Muscle layer of colon (tissue), 2 donors: ENCODE measurements around the gene FOXL2.
A peak's percentile ranks its signal among the peaks of the same experiment; 100 is the strongest.

Source experiments
- H3K27ac ChIP-seq: one replicate; pipeline ENCODE4 v1.7.0; 2013; ENCODE audit warnings: low read depth, mild to moderate bottlenecking, low read length, moderate library complexity
- H3K27me3 ChIP-seq, 2 donors: one replicate each; pipeline ENCODE4 v1.7.0; 2013; ENCODE audit warnings: low read length in 2 of 2, mild to moderate bottlenecking in 2 of 2; ENCODE audit not compliant: insufficient read depth in 2 of 2, control insufficient read depth in 1 of 2
- H3K36me3 ChIP-seq: one replicate; pipeline ENCODE4 v1.7.0; 2013; ENCODE audit warnings: mild to moderate bottlenecking, low read length; ENCODE audit not compliant: insufficient read depth
- H3K4me1 ChIP-seq: one replicate; pipeline ENCODE4 v1.7.0; 2013; ENCODE audit warnings: mild to moderate bottlenecking, low read length; ENCODE audit not compliant: insufficient read depth
- H3K4me3 ChIP-seq, 2 donors: one replicate each; pipeline ENCODE4 v1.7.0; 2013; ENCODE audit warnings: low read length in 2 of 2, low read depth in 1 of 2, mild to moderate bottlenecking in 1 of 2, moderate library complexity in 1 of 2
- H3K9ac ChIP-seq: one replicate; pipeline ENCODE4 v1.7.0; 2013; ENCODE audit warnings: low read length
- H3K9me3 ChIP-seq: one replicate; pipeline ENCODE4 v1.7.0; 2013; ENCODE audit warnings: mild to moderate bottlenecking, low read length
- donor health status: abdominal sarcoma.
- donor health status: Adenocarcinoma of cecum.

FOXL2 gene

GRCh38 chr3:138962854-138963560 is 16.1 kb upstream of the FOXL2 start:
- Histone ChIP-seq H3K27ac (no peak overlapping the region), H3K4me1 (no peaks in the 10 kb centered on the region), H3K4me3 (no peak overlapping the region), H3K9ac (no peak overlapping the region), H3K9me3 (peaks cover 8% of the 10 kb centered on the region), H3K36me3 (no peaks in the 10 kb centered on the region), H3K27me3 (peaks cover 0 to 28% of the 10 kb centered on the region in 2 donors)

GRCh38 chr3:138960417-138960852 is 13.5 kb upstream of the FOXL2 start:
- Histone ChIP-seq H3K4me1 (no peaks in the 10 kb centered on the region), H3K36me3 (no peaks in the 10 kb centered on the region), H3K27me3 (peaks cover 0 to 31% of the 10 kb centered on the region in 2 donors), H3K9ac (no peak overlapping the region), H3K4me3 (no peak overlapping the region), H3K9me3 (peaks cover 8% of the 10 kb centered on the region), H3K27ac (no peak overlapping the region)

GRCh38 chr3:138950701-138951100 is 3.8 kb upstream of the FOXL2 start:
- Histone ChIP-seq H3K4me3 (no peak overlapping the region), H3K27ac (no peak overlapping the region), H3K36me3 (no peaks in the 10 kb centered on the region), H3K9me3 (no peaks in the 10 kb centered on the region), H3K27me3 (peaks cover 46 to 70% of the 10 kb centered on the region in 2 donors), H3K4me1 (peaks cover 16% of the 10 kb centered on the region), H3K9ac (no peak overlapping the region)

GRCh38 chr3:138950006-138950644 is 3.2 kb upstream of the FOXL2 start:
- Histone ChIP-seq H3K27me3 (peaks cover 49 to 69% of the 10 kb centered on the region in 2 donors), H3K9me3 (no peaks in the 10 kb centered on the region), H3K4me1 (peaks cover 18% of the 10 kb centered on the region), H3K36me3 (no peaks in the 10 kb centered on the region), H3K27ac (no peak overlapping the region), H3K9ac (no peak overlapping the region), H3K4me3 (peak overlapping the region; percentile 26 to 46)

- Histone ChIP-seq H3K9ac (no peak overlapping the region), H3K27ac (no peak overlapping the region), H3K9me3 (no peaks in the 10 kb centered on the region), H3K36me3 (no peaks in the 10 kb centered on the region), H3K4me1 (peaks cover 24% of the 10 kb centered on the region), H3K4me3 (peak overlapping the region; percentile 26 to 46), H3K27me3 (peaks cover 55 to 69% of the 10 kb centered on the region in 2 donors)
These were observed 2.6 kb upstream of the FOXL2 start for GRCh38 chr3:138949445-138950005.

- Histone ChIP-seq H3K36me3 (no peaks in the 10 kb centered on the region), H3K9me3 (no peaks in the 10 kb centered on the region), H3K9ac (no peak overlapping the region), H3K4me3 (no peak overlapping the region), H3K27me3 (peaks cover 60 to 70% of the 10 kb centered on the region in 2 donors), H3K27ac (no peak overlapping the region), H3K4me1 (peaks cover 28% of the 10 kb centered on the region)
These were observed 2.1 kb upstream of the FOXL2 start for GRCh38 chr3:138949002-138949418.

GRCh38 chr3:138948371-138949001 is 1.5 kb upstream of the FOXL2 start:
- Histone ChIP-seq H3K9ac (no peak overlapping the region), H3K4me3 (no peak overlapping the region), H3K4me1 (peaks cover 28% of the 10 kb centered on the region), H3K27me3 (peaks cover 64 to 75% of the 10 kb centered on the region in 2 donors), H3K36me3 (no peaks in the 10 kb centered on the region), H3K27ac (no peak overlapping the region), H3K9me3 (no peaks in the 10 kb centered on the region)

GRCh38 chr3:138947495-138948121 is 671 bp upstream of the FOXL2 start:
- H3K27me3 ChIP-seq, result peaks cover 69 to 84% of the 10 kb centered on the region in 2 donors
- peak overlapping the region in 1 of 2 donors; percentile 54 for H3K4me3 ChIP-seq
- no peaks in the 10 kb centered on the region for H3K36me3 ChIP-seq
- no peak overlapping the region for H3K27ac ChIP-seq
- H3K9ac ChIP-seq, result no peak overlapping the region
- no peaks in the 10 kb centered on the region for H3K9me3 ChIP-seq
- H3K4me1 ChIP-seq, result peaks cover 28% of the 10 kb centered on the region

GRCh38 chr3:138945709-138946662 is 951 bp downstream of the FOXL2 start:
- Histone ChIP-seq H3K27me3 (peaks cover 74 to 93% of the 10 kb centered on the region in 2 donors), H3K4me3 (peak overlapping the region; percentile 30 to 54), H3K36me3 (no peaks in the 10 kb centered on the region), H3K9ac (no peak overlapping the region), H3K27ac (no peak overlapping the region), H3K4me1 (peaks cover 28% of the 10 kb centered on the region), H3K9me3 (no peaks in the 10 kb centered on the region)

- Histone ChIP-seq H3K4me1 (peaks cover 28% of the 10 kb centered on the region), H3K4me3 (peak overlapping the region in 1 of 2 donors; percentile 7), H3K9ac (no peak overlapping the region), H3K36me3 (no peaks in the 10 kb centered on the region), H3K9me3 (no peaks in the 10 kb centered on the region), H3K27ac (no peak overlapping the region), H3K27me3 (peaks cover 76 to 96% of the 10 kb centered on the region in 2 donors)
These were observed 1.8 kb downstream of the FOXL2 start for GRCh38 chr3:138944929-138945708.
